CD4-positive, CD25-positive, alpha-beta regulatory T cell (primary cell): ENCODE data around the gene RTL5. TPM values are rescaled to one million over a fixed set of nuclear protein-coding genes. Genes with fewer than 3 reads are reported as not detected.

Source experiments
- ATAC-seq, 2 donors: fragments of 150-1000 bp; cut with Tn5 transposase; one replicate each; pipeline ENCODE4 v1.10.0; 2021; ENCODE audit warnings: low read depth in 2 of 2, moderate number of reproducible peaks in 2 of 2, moderate library complexity in 1 of 2
- DNase-seq, 3 donors: peaks; one replicate each; pipeline versions ENCODE4 v3.0.0 to v3.0.0-alpha.2; 2012 to 2022; ENCODE audit warnings: mixed read lengths in 1 of 3
- H3K27ac ChIP-seq: one replicate; pipeline ENCODE4 v1.7.0; 2013; ENCODE audit warnings: mild to moderate bottlenecking, low read length; ENCODE audit not compliant: insufficient read depth, poor library complexity, severe bottlenecking
- H3K27me3 ChIP-seq: one replicate; pipeline ENCODE4 v1.7.0; 2013; ENCODE audit warnings: low read length; ENCODE audit not compliant: control insufficient read depth, insufficient read depth
- H3K36me3 ChIP-seq: one replicate; pipeline ENCODE4 v1.7.0; 2013; ENCODE audit warnings: mild to moderate bottlenecking, low read length, moderate library complexity; ENCODE audit not compliant: control insufficient read depth, insufficient read depth
- H3K4me1 ChIP-seq: 2 replicates; pipeline ENCODE4 v1.7.0; 2013; ENCODE audit warnings: mild to moderate bottlenecking, low read length; ENCODE audit not compliant: insufficient read depth, control insufficient read depth, poor library complexity, severe bottlenecking
- H3K4me3 ChIP-seq: one replicate; pipeline ENCODE4 v1.7.0; 2013; ENCODE audit warnings: low read depth, mild to moderate bottlenecking, low read length, moderate library complexity
- H3K9me3 ChIP-seq, 2 experiments: 1 replicate in 1 of 2; 2 replicates in 1 of 2; pipeline ENCODE4 v1.7.0; 2013; ENCODE audit warnings: low read length in 2 of 2, mild to moderate bottlenecking in 1 of 2, moderate library complexity in 1 of 2; ENCODE audit not compliant: control insufficient read depth in 2 of 2
- H3K27ac Mint-ChIP-seq, 3 donors: one replicate each; pipeline ENCODE4 v1.8.0; 2020 to 2022; ENCODE audit warnings: mild to moderate bottlenecking in 3 of 3, mixed read lengths in 3 of 3, moderate library complexity in 2 of 3
- H3K27me3 Mint-ChIP-seq: one replicate; pipeline ENCODE4 v1.8.0; 2022; ENCODE audit warnings: mild to moderate bottlenecking, mixed read lengths
- H3K36me3 Mint-ChIP-seq: one replicate; pipeline ENCODE4 v1.8.0; 2020; ENCODE audit warnings: mixed read lengths
- H3K4me1 Mint-ChIP-seq, 4 donors: one replicate each; pipeline ENCODE4 v1.8.0; 2020 to 2022; ENCODE audit warnings: mixed read lengths in 4 of 4, mild to moderate bottlenecking in 1 of 4
- H3K4me3 Mint-ChIP-seq, 4 donors: one replicate each; pipeline ENCODE4 v1.8.0; 2020 to 2022; ENCODE audit warnings: mild to moderate bottlenecking in 4 of 4, mixed read lengths in 4 of 4, moderate library complexity in 3 of 4
- H3K9me3 Mint-ChIP-seq, 7 donors: one replicate each; pipeline ENCODE4 v1.8.0; 2020 to 2022; ENCODE audit warnings: mixed read lengths in 7 of 7, mild to moderate bottlenecking in 3 of 7, moderate library complexity in 2 of 7
- polyA plus RNA-seq, 4 donors: library from polyadenylated mRNA; unstranded; fragments of 300-500 nt; fragmentation: Illumina TruSeq; gene quantifications; one replicate each; pipeline ENCODE4 v1.2.3, GENCODE V29; 2021
- total RNA-seq: library from RNA; stranded (reverse); gene quantifications from one replicate; pipeline ENCODE4 v1.2.3, GENCODE V29; 2022

Gene RTL5
- total and polyA plus RNA-seq, 5 donors from 2014 or later: 0.05 to 1.1 (median 0.09) TPM; not detected in 2

DNA sequence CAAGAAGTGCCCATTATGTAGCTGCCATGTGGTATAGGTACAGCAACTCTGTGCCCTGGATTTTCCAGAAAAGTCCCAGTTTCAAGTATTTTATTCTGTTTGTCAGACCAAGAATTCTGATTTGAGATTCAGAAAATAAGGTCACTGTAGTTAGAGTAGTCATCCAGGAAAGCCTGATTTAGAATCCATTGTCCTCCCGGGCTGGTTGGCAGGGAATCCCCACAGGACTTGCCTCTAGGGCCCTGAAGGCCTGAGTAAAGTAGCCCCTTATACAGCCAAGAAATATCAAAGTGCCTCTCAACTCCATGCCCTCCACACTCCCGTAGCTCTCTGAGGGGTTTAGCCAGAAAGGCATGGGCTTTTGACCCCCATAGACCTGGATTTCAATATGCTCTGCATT lies 36.3 kb downstream of the RTL5 start:
- H3K4me1 ChIP-seq: peaks cover 19% of the 10 kb centered on the region
- DNase-seq: no peak
- ATAC-seq: peak in 1 of 2 donors; percentile 15
- H3K9me3 ChIP-seq: no peaks in the 10 kb centered on the region
- H3K27ac ChIP-seq: peak overlapping the region; percentile 63
- Mint-ChIP-seq H3K27ac (peak overlapping the region; percentile 27 to 51 (median 48)), H3K4me1 (peaks cover 5 to 25% (median 10%) of the 10 kb centered on the region in 4 donors), H3K4me3 (peak overlapping the region in 1 of 4 donors; percentile 17), H3K9me3 (peaks cover 0 to 1% (median 0%) of the 10 kb centered on the region in 7 donors), H3K36me3 (no peaks in the 10 kb centered on the region), H3K27me3 (no peaks in the 10 kb centered on the region)
- no peaks in the 10 kb centered on the region for H3K27me3 ChIP-seq
- H3K4me3 ChIP-seq: peak overlapping the region; percentile 41
- no peaks in the 10 kb centered on the region for H3K36me3 ChIP-seq

DNA sequence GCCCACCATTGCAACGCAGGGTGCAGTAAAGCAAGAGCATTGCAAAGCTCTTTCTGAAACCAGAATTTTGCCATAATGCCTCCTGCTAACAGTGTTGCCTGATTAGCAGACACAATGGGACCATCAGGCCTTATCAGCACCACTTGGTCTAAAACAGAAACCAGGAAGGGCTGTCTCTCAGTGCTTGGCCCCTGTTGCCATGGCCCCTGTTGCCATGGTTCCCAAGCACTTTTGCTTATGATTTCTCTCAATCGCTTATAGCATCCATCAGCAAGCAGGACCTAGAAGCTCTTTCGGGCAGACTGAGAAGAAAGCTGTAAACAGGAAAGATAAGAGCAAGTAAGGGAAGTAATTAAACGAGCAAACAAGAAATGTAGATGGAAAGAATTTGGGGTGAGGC lies 36.8 kb downstream of the RTL5 start:
- H3K4me1 Mint-ChIP-seq: peaks cover 2 to 20% (median 10%) of the 10 kb centered on the region in 4 donors
- no peaks in the 10 kb centered on the region for H3K36me3 ChIP-seq

GRCh38 chrX:72089254-72089653 lies 42.5 kb downstream of the RTL5 start:
- no peak overlapping the region for H3K27ac ChIP-seq
- no peaks in the 10 kb centered on the region for H3K36me3 ChIP-seq
- H3K9me3 Mint-ChIP-seq: no peaks in the 10 kb centered on the region
- no peaks in the 10 kb centered on the region for H3K9me3 ChIP-seq
- no peak overlapping the region for H3K4me3 Mint-ChIP-seq
- peaks cover 4% of the 10 kb centered on the region for H3K27me3 Mint-ChIP-seq
- H3K4me3 ChIP-seq: no peak overlapping the region
- H3K36me3 Mint-ChIP-seq: no peaks in the 10 kb centered on the region
- H3K27me3 ChIP-seq: no peaks in the 10 kb centered on the region
- no peaks in the 10 kb centered on the region for H3K4me1 ChIP-seq
- no peak for ATAC-seq
- H3K27ac Mint-ChIP-seq: no peak overlapping the region
- DNase-seq: no peak
- H3K4me1 Mint-ChIP-seq: no peaks in the 10 kb centered on the region

More for the DNA sequence above, 36.8 kb downstream of the RTL5 start:
- Histone ChIP-seq H3K4me3 (peak overlapping the region; percentile 41), H3K9me3 (no peaks in the 10 kb centered on the region), H3K27me3 (no peaks in the 10 kb centered on the region), H3K4me1 (peaks cover 16% of the 10 kb centered on the region), H3K27ac (peak overlapping the region; percentile 63)
- peak; percentile 79 to 90 for ATAC-seq
- Mint-ChIP-seq H3K27me3 (no peaks in the 10 kb centered on the region), H3K36me3 (no peaks in the 10 kb centered on the region), H3K27ac (peak overlapping the region in 2 of 3 donors; percentile 27 to 51), H3K4me3 (peak overlapping the region in 1 of 4 donors; percentile 17), H3K9me3 (peaks cover 0 to 1% (median 0%) of the 10 kb centered on the region in 7 donors)
- peak; percentile 56 to 74 (median 66) for DNase-seq

- H3K4me3 ChIP-seq: no peak overlapping the region
- peaks cover 4% of the 10 kb centered on the region for H3K27me3 Mint-ChIP-seq
- H3K27ac Mint-ChIP-seq: no peak overlapping the region
- no peaks in the 10 kb centered on the region for H3K9me3 Mint-ChIP-seq
- no peaks in the 10 kb centered on the region for H3K4me1 Mint-ChIP-seq
- no peaks in the 10 kb centered on the region for H3K9me3 ChIP-seq
- no peak overlapping the region for H3K4me3 Mint-ChIP-seq
- no peaks in the 10 kb centered on the region for H3K36me3 Mint-ChIP-seq
- H3K36me3 ChIP-seq: no peaks in the 10 kb centered on the region
- H3K4me1 ChIP-seq: no peaks in the 10 kb centered on the region
- H3K27ac ChIP-seq: no peak overlapping the region
- no peak for DNase-seq
- no peaks in the 10 kb centered on the region for H3K27me3 ChIP-seq
- no peak for ATAC-seq
These were observed 43.0 kb downstream of the RTL5 start for GRCh38 chrX:72088761-72089160.

GRCh38 chrX:72086995-72087394 lies 44.7 kb downstream of the RTL5 start:
- Histone ChIP-seq H3K27ac (no peak overlapping the region), H3K4me3 (no peak overlapping the region), H3K4me1 (no peaks in the 10 kb centered on the region), H3K9me3 (no peaks in the 10 kb centered on the region), H3K27me3 (no peaks in the 10 kb centered on the region), H3K36me3 (no peaks in the 10 kb centered on the region)
- Mint-ChIP-seq H3K4me3 (no peak overlapping the region), H3K36me3 (no peaks in the 10 kb centered on the region), H3K9me3 (peaks cover 0 to 3% (median 0%) of the 10 kb centered on the region in 7 donors), H3K27me3 (peaks cover 4% of the 10 kb centered on the region), H3K27ac (no peak overlapping the region), H3K4me1 (no peaks in the 10 kb centered on the region)
- no peak for DNase-seq
- ATAC-seq: no peak

DNA sequence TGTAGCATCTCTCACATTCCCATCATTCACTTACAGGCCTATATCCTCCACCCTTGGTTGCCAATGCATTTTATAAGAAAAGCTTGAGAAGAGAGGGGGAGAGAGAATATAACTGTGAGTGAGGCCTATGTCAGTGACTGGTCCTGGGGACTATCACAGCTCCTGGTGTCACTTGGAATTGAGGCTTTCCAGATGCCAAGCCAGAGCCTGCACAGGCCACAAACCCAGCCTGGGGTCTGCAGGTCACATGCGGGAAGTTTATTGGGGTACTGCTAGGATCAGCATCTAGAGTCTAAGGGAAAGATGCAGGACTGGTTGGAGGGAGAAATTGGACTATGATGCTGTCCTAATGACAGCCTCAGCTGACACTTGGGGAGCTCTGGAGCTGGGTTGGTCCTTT lies 47.6 kb downstream of the RTL5 start:
- no peaks in the 10 kb centered on the region for H3K27me3 ChIP-seq
- Mint-ChIP-seq H3K4me1 (peaks cover 0 to 1% (median 0%) of the 10 kb centered on the region in 4 donors), H3K36me3 (no peaks in the 10 kb centered on the region), H3K27ac (no peak overlapping the region), H3K27me3 (peaks cover under 1% of the 10 kb centered on the region), H3K9me3 (peaks cover 0 to 3% (median 0%) of the 10 kb centered on the region in 7 donors), H3K4me3 (no peak overlapping the region)
- DNase-seq: no peak
- no peak overlapping the region for H3K4me3 ChIP-seq
- H3K27ac ChIP-seq: no peak overlapping the region
- no peak for ATAC-seq
- no peaks in the 10 kb centered on the region for H3K9me3 ChIP-seq
- no peaks in the 10 kb centered on the region for H3K4me1 ChIP-seq
- H3K36me3 ChIP-seq: no peaks in the 10 kb centered on the region

GRCh38 chrX:72083291-72083690 lies 48.4 kb downstream of the RTL5 start:
- Mint-ChIP-seq H3K27ac (no peak overlapping the region), H3K36me3 (no peaks in the 10 kb centered on the region), H3K4me3 (no peak overlapping the region), H3K9me3 (peaks cover 0 to 3% (median 0%) of the 10 kb centered on the region in 7 donors), H3K27me3 (no peaks in the 10 kb centered on the region), H3K4me1 (peaks cover 0 to 9% (median 3%) of the 10 kb centered on the region in 4 donors)
- H3K4me3 ChIP-seq: no peak overlapping the region
- H3K27me3 ChIP-seq: no peaks in the 10 kb centered on the region
- no peaks in the 10 kb centered on the region for H3K9me3 ChIP-seq
- no peak for DNase-seq
- no peak overlapping the region for H3K27ac ChIP-seq
- ATAC-seq: no peak
- H3K4me1 ChIP-seq: no peaks in the 10 kb centered on the region
- H3K36me3 ChIP-seq: no peaks in the 10 kb centered on the region

DNA sequence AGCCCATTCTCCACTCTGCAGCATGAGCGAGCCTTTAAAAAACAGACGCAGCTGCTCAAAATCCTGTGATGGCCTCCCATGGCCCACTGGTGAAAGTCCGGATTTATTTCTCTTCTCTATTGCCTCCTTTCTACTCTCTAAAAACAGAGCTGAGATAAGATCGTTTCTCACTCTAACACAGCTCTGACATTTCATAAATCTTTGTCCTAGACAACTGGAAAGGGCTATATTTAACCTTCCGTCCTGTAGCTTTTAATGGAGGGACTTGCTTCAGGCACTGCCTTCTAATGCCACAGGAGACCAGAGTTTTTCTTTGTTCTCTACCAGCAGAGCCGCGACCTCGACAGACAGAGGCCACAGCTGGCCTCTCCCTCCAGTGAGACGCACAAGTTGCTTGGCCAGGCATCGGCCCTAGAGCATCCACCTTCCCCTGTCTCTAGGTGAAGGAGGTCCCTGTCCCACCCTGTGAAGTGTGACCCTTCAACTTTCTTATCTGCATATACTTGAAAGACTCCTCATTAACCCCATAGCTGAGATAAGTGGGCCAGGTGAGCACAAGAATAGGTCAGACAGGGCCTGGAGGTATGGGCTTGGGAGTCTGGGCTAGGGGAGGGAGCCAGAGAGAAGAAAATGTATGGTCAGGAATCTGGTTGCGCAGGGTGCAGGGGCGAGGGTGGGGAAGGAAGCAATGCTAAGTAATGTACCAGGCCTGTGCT lies 50.0 kb downstream of the RTL5 start:
- DNase-seq (no peak), ATAC-seq (no peak)
- Histone ChIP-seq H3K4me3 (no peak overlapping the region), H3K27ac (no peak overlapping the region), H3K27me3 (no peaks in the 10 kb centered on the region), H3K4me1 (no peaks in the 10 kb centered on the region), H3K36me3 (no peaks in the 10 kb centered on the region), H3K9me3 (no peaks in the 10 kb centered on the region)
- Mint-ChIP-seq H3K9me3 (peaks cover 0 to 3% (median 0%) of the 10 kb centered on the region in 7 donors), H3K27me3 (no peaks in the 10 kb centered on the region), H3K4me3 (no peak overlapping the region), H3K4me1 (peaks cover 0 to 17% (median 6%) of the 10 kb centered on the region in 4 donors), H3K36me3 (no peaks in the 10 kb centered on the region), H3K27ac (no peak overlapping the region)
